SK-N-SH (cell line): ENCODE measurements around the gene DNAJA2. TPM values are rescaled to one million over a fixed set of nuclear protein-coding genes. Genes with fewer than 3 reads are reported as not detected.

Experiments
- CTCF ChIA-PET: fragments of 300-600, 350-600 bp; formaldehyde crosslinking; extraction: SDS; loops from one replicate; lab custom pipeline; 2021; lab: Yijun Ruan, JAX
- POLR2A ChIA-PET: fragments of 350-600 bp; sonication (Branson Sonifier 250); formaldehyde crosslinking; extraction: SDS; loops from one replicate; lab custom pipeline; 2020; ENCODE audit warnings: antibody characterized with exemption, inconsistent platforms; lab: Yijun Ruan, JAX
- DNase-seq: peaks from one replicate; pipeline ENCODE4 v3.0.0; 2012
- H2AFZ ChIP-seq: fragments of 200-600 bp; sonication (generic); 2 replicates; pipeline ENCODE4 v1.8.1; 2016; ENCODE audit warnings: antibody characterized with exemption, mild to moderate bottlenecking, low read depth
- H3F3A ChIP-seq: fragments of 200-600 bp; sonication (generic); replicated peaks from 2 replicates; pipeline ENCODE3; 2016; ENCODE audit warnings: antibody characterized with exemption, mild to moderate bottlenecking; ENCODE audit not compliant: insufficient read depth
- H3K27ac ChIP-seq, 2 experiments: fragments of 200-500 bp in 1 of 2; fragments of 200-600 bp in 1 of 2; sonication (Bioruptor generic) in 1 of 2; sonication (generic), shearing (Covaris generic) in 1 of 2; 2 replicates each; pipeline versions ENCODE4 v1.5.1 to v1.6.1; 2014 to 2016; ENCODE audit warnings: low read depth in 2 of 2, inconsistent platforms in 1 of 2, low read length in 1 of 2, mild to moderate bottlenecking in 1 of 2, mixed read lengths in 1 of 2
- H3K27me3 ChIP-seq: fragments of 200-600 bp; sonication (generic), shearing (Covaris generic); 2 replicates; pipeline ENCODE4 v1.6.1; 2016; ENCODE audit warnings: mixed run types; ENCODE audit not compliant: insufficient read depth
- H3K36me3 ChIP-seq, 2 experiments: fragments of 200-500 bp in 1 of 2; fragments of 200-600 bp in 1 of 2; sonication (Bioruptor generic) in 1 of 2; sonication (generic) in 1 of 2; replicated peaks in 1 of 2; 2 replicates each; pipeline versions ENCODE3 to v1.5.1; 2014 to 2016; ENCODE audit warnings: low read length in 1 of 2, mild to moderate bottlenecking in 1 of 2; ENCODE audit not compliant: insufficient read depth in 2 of 2, control insufficient read depth in 1 of 2
- H3K4me1 ChIP-seq, 2 experiments: fragments of 200-500 bp in 1 of 2; fragments of 200-600 bp in 1 of 2; sonication (Bioruptor generic) in 1 of 2; sonication (generic), shearing (Covaris generic) in 1 of 2; 2 replicates each; pipeline versions ENCODE4 v1.5.1 to v1.6.1; 2014 to 2016; ENCODE audit warnings: low read depth in 1 of 2, low read length in 1 of 2, mixed run types in 1 of 2; ENCODE audit not compliant: insufficient read depth in 2 of 2, control insufficient read depth in 1 of 2
- H3K4me2 ChIP-seq: fragments of 200-600 bp; sonication (generic), shearing (Covaris generic); 2 replicates; pipeline ENCODE4 v1.6.1; 2017; ENCODE audit warnings: mixed run types
- H3K4me3 ChIP-seq, 2 experiments: fragments of 200-500 bp in 1 of 2; fragments of 200-600 bp in 1 of 2; sonication (Bioruptor generic) in 1 of 2; sonication (generic), shearing (Covaris generic) in 1 of 2; 2 replicates each; pipeline versions ENCODE4 v1.5.1 to v1.8.1; 2014 to 2016; ENCODE audit warnings: low read depth in 2 of 2, inconsistent platforms in 1 of 2, low read length in 1 of 2, mild to moderate bottlenecking in 1 of 2, mixed read lengths in 1 of 2, moderate library complexity in 1 of 2
- H3K79me2 ChIP-seq: fragments of 200-600 bp; sonication (generic); 2 replicates; pipeline ENCODE4 v1.8.1; 2017; ENCODE audit warnings: mild to moderate bottlenecking; ENCODE audit not compliant: insufficient read depth
- H3K9ac ChIP-seq: fragments of 200-600 bp; sonication (generic); 2 replicates; pipeline ENCODE4 v1.6.1; 2017; ENCODE audit warnings: mixed run types
- H3K9me2 ChIP-seq: fragments of 200-600 bp; sonication (generic); 2 replicates; pipeline ENCODE4 v1.6.1; 2017; ENCODE audit warnings: mixed run types
- H3K9me3 ChIP-seq: fragments of 200-600 bp; sonication (generic); 2 replicates; pipeline ENCODE4 v1.6.1; 2017; ENCODE audit warnings: mixed run types, mild to moderate bottlenecking, moderate library complexity
- H4K20me1 ChIP-seq: fragments of 200-600 bp; sonication (generic); 2 replicates; pipeline ENCODE4 v1.6.1; 2017; ENCODE audit warnings: mild to moderate bottlenecking, mixed run types; ENCODE audit not compliant: insufficient read depth
- CHD2 ChIP-seq: fragments of 150-350 bp; IDR thresholded peaks from 2 replicates; pipeline ENCODE4 v1.6.1; 2018; ENCODE audit warnings: low read length; ENCODE audit not compliant: partially characterized antibody
- ELF1 ChIP-seq: IDR thresholded peaks from 2 replicates; pipeline ENCODE4 v1.4.0; 2012
- EP300 ChIP-seq, 2 experiments: IDR thresholded peaks; 2 replicates each; pipeline versions ENCODE4 v1.4.0 to v1.6.1; 2012; ENCODE audit warnings: borderline replicate concordance in 1 of 2, low read depth in 1 of 2, low read length in 1 of 2
- EZH2phosphoT487 ChIP-seq: fragments of 200-600 bp; sonication (generic); IDR thresholded peaks from 2 replicates; pipeline ENCODE4 v1.6.1; 2017; ENCODE audit warnings: low read depth, mixed run types, mild to moderate bottlenecking, antibody characterized with exemption, moderate library complexity, borderline replicate concordance
- FOSL2 ChIP-seq: IDR thresholded peaks from 2 replicates; pipeline ENCODE4 v1.4.0; 2012; ENCODE audit warnings: low read depth, mild to moderate bottlenecking, moderate library complexity, borderline replicate concordance
- FOXJ3 ChIP-seq: sonication (generic); formaldehyde crosslinking; IDR thresholded peaks from 2 replicates; pipeline ENCODE4 v1.5.1; 2020; ENCODE audit warnings: mild to moderate bottlenecking, missing genetic modification reagents
- FOXM1 ChIP-seq: IDR thresholded peaks from 2 replicates; pipeline ENCODE4 v1.4.0; 2012; ENCODE audit warnings: low read depth, mild to moderate bottlenecking
- IRF3 ChIP-seq: fragments of 150-350 bp; IDR thresholded peaks from 2 replicates; pipeline ENCODE4 v1.6.1; 2016; ENCODE audit warnings: mild to moderate bottlenecking, low read depth, low read length
- JUND ChIP-seq: IDR thresholded peaks from 2 replicates; pipeline ENCODE4 v1.4.0; 2012
- MEF2A ChIP-seq: IDR thresholded peaks from 2 replicates; pipeline ENCODE4 v1.4.0; 2012; ENCODE audit warnings: low read depth, borderline replicate concordance
- MXI1 ChIP-seq: IDR thresholded peaks from 2 replicates; pipeline ENCODE4 v1.6.1; 2012; ENCODE audit warnings: mild to moderate bottlenecking, low read depth, low read length, improper control_type of control experiment
- NFIC ChIP-seq: IDR thresholded peaks from 2 replicates; pipeline ENCODE4 v1.4.0; 2012; ENCODE audit warnings: borderline replicate concordance
- RAD21 ChIP-seq: IDR thresholded peaks from 2 replicates; pipeline ENCODE4 v1.6.1; 2012; ENCODE audit warnings: mild to moderate bottlenecking, low read length
- RFX5 ChIP-seq: IDR thresholded peaks from 2 replicates; pipeline ENCODE4 v1.6.1; 2012; ENCODE audit warnings: mild to moderate bottlenecking, improper control_type of control experiment, low read length
- SIN3A ChIP-seq: IDR thresholded peaks from 2 replicates; pipeline ENCODE4 v1.6.1; 2012; ENCODE audit warnings: low read depth, mild to moderate bottlenecking, low read length, moderate library complexity, borderline replicate concordance
- SMC3 ChIP-seq: IDR thresholded peaks from 2 replicates; pipeline ENCODE4 v1.6.1; 2012; ENCODE audit warnings: low read depth, low read length, improper control_type of control experiment
- USF1 ChIP-seq: IDR thresholded peaks from 2 replicates; pipeline ENCODE4 v1.4.0; 2012; ENCODE audit warnings: low read depth, borderline replicate concordance
- USF2 ChIP-seq: fragments of 150-350 bp; IDR thresholded peaks from 2 replicates; pipeline ENCODE4 v1.6.1; 2017; ENCODE audit warnings: antibody characterized with exemption, low read length, low read depth, borderline replicate concordance
- ZBTB33 ChIP-seq: IDR thresholded peaks from 2 replicates; pipeline ENCODE4 v1.4.0; 2012; ENCODE audit warnings: low read depth, borderline replicate concordance
- WGBS: methylation state at CpG from one replicate; pipeline ENCODE4 v1.1.6; 2017; ENCODE audit warnings: low lambda C conversion rate; 5-methylcytosine and 5-hydroxymethylcytosine counted together
- polyA plus RNA-seq, 3 experiments: library from polyadenylated mRNA; depleted of rRNA; stranded (reverse); fragments of >200 nt; gene quantifications; 2 replicates each; pipeline ENCODE4 v1.2.3, GENCODE V29; 2012

Gene DNAJA2
- polyA plus RNA-seq, 1 of the 3 experiments (the other 2 are of a cell fraction) = 9.7 TPM

GRCh38 chr16:47016700-47017133 is 43.2 kb upstream of the DNAJA2 start:
- H2AFZ ChIP-seq = no peak overlapping the region
- H3K4me2 ChIP-seq = no peak overlapping the region
- H4K20me1 ChIP-seq = no peaks in the 10 kb centered on the region
- H3K4me3 ChIP-seq = no peak overlapping the region
- no peak for DNase-seq
- H3K27ac ChIP-seq = no peak overlapping the region
- ChIA-PET POLR2A (no interaction called here), CTCF (interaction anchor here (1.1 kb wide), 1 partner anchor 12 kb away, joined by 3 read pairs; no protein-coding TSS in a partner anchor)
- no peaks in the 10 kb centered on the region for H3K79me2 ChIP-seq
- no peaks in the 10 kb centered on the region for H3K4me1 ChIP-seq
- WGBS = 61% methylated on average over 6 of the region's 6 CpGs
- H3K9ac ChIP-seq = no peak overlapping the region
- TF ChIP-seq FOXJ3 (CRISPR knock-in tag) (no peak), NFIC (no peak), CHD2 (no peak), FOXM1 (no peak), IRF3 (no peak), JUND (no peak), RAD21 (no peak), ELF1 (no peak), ZBTB33 (no peak), SMC3 (no peak), USF2 (no peak), FOSL2 (no peak), EP300 (IDR thresholded peaks at IDR 0.05; ENCODE audit: borderline replicate concordance in 1 of 2, low read depth in 1 of 2, low read length in 1 of 2) (no peak)
- no peaks in the 10 kb centered on the region for H3K36me3 ChIP-seq
- no peaks in the 10 kb centered on the region for H3K9me3 ChIP-seq
- H3F3A ChIP-seq = no peaks in the 10 kb centered on the region
- no peaks in the 10 kb centered on the region for H3K9me2 ChIP-seq
- no peaks in the 10 kb centered on the region for H3K27me3 ChIP-seq

GRCh38 chr16:47013910-47014309 is 40.4 kb upstream of the DNAJA2 start:
- no peak overlapping the region for H3K9ac ChIP-seq
- DNase-seq = no peak
- no peaks in the 10 kb centered on the region for H3K4me1 ChIP-seq
- H3K79me2 ChIP-seq = no peaks in the 10 kb centered on the region
- no peak overlapping the region for H3K4me2 ChIP-seq
- POLR2A ChIA-PET = no interaction called here
- H3K9me3 ChIP-seq = no peaks in the 10 kb centered on the region
- TF ChIP-seq MEF2A (no peak), SIN3A (no peak), MXI1 (no peak), EZH2phosphoT487 (no peak), ELF1 (no peak), FOSL2 (no peak), USF1 (no peak), RFX5 (no peak), RAD21 (no peak)
- H3K9me2 ChIP-seq = no peaks in the 10 kb centered on the region
- H3K4me3 ChIP-seq = no peak overlapping the region
- no peaks in the 10 kb centered on the region for H3K27me3 ChIP-seq
- no peak overlapping the region for H2AFZ ChIP-seq
- no peak overlapping the region for H3K27ac ChIP-seq
- WGBS = 92% methylated on average over 18 of the region's 25 CpGs
- H3K36me3 ChIP-seq = no peaks in the 10 kb centered on the region
- no peaks in the 10 kb centered on the region for H3F3A ChIP-seq
- H4K20me1 ChIP-seq = no peaks in the 10 kb centered on the region
- CTCF ChIA-PET = interaction anchor here (1.3 to 1.6 kb wide), 2 partner anchors 8 to 14 kb away, joined by 3 to 4 read pairs; no protein-coding TSS in a partner anchor
